MG63 (cell line): ENCODE data around the gene ELP5. TPM values are rescaled to one million over a fixed set of nuclear protein-coding genes. Genes with fewer than 3 reads are reported as not detected.
A peak's percentile ranks its signal among the peaks of the same experiment; 100 is the strongest.

ENCODE experiments used
- DNase-seq: peaks from one replicate; pipeline ENCODE4 v3.0.0-alpha.2; 2020
- H3K27me3 ChIP-seq: fragments of 250-450 bp; sonication (Bioruptor Pico); 2 replicates; pipeline ENCODE4 v1.5.1; 2020; ENCODE audit warnings: mild to moderate bottlenecking, moderate library complexity
- H3K36me3 ChIP-seq: fragments of 250-450 bp; sonication (Bioruptor Pico); 2 replicates; pipeline ENCODE4 v1.5.1; 2020; ENCODE audit warnings: mild to moderate bottlenecking, moderate library complexity
- H3K4me3 ChIP-seq: fragments of 250-450 bp; sonication (Bioruptor Pico); 2 replicates; pipeline ENCODE4 v1.5.1; 2020; ENCODE audit warnings: mild to moderate bottlenecking, moderate library complexity
- H3K9me3 ChIP-seq: fragments of 250-450 bp; sonication (Bioruptor Pico); 2 replicates; pipeline ENCODE4 v1.5.1; 2020; ENCODE audit warnings: mild to moderate bottlenecking, moderate library complexity
- total RNA-seq: library from RNA; depleted of rRNA; stranded (reverse); fragments of >200 nt; shearing (Covaris generic); gene quantifications from 2 replicates; pipeline ENCODE4 v1.2.3, GENCODE V29; 2014; ENCODE audit warnings: low replicate concordance

ELP5 gene
- total RNA-seq, 1 experiment from 2014 or later = 36.4 TPM

- no peaks in the 10 kb centered on the region for H3K9me3 ChIP-seq
- no peak for DNase-seq
- peak overlapping the region; percentile 50 for H3K4me3 ChIP-seq
- H3K36me3 ChIP-seq = peaks cover 14% of the 10 kb centered on the region
- H3K27me3 ChIP-seq = no peaks in the 10 kb centered on the region
These were observed 35.5 kb upstream of the ELP5 start for GRCh38 chr17:7216242-7217112.

GRCh38 chr17:7217113-7217987 is 34.7 kb upstream of the ELP5 start:
- Histone ChIP-seq H3K27me3 (no peaks in the 10 kb centered on the region), H3K4me3 (peak overlapping the region; percentile 50), H3K9me3 (no peaks in the 10 kb centered on the region), H3K36me3 (peaks cover 21% of the 10 kb centered on the region)
- peak; percentile 67 for DNase-seq

DNA sequence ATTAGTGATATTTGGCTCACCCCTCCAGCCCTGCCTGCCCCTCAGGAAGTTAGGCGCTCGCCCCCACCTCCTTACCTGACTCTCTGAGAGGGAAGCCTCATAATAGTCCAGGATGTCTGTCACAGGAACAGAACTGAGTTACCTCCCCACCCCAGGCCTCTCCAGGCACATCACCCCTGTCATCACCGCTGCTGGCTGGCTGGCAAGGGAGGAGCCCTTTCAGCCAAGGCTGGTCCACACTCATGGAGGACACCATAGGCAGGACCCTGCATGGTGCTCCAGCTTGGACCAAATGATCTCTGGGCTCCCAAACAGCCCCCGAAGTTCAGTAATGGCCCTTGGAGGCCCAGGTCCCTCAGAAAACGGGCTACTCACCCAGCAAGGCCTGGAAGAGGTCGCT is 33.8 kb upstream of the ELP5 start:
- Histone ChIP-seq H3K36me3 (peaks cover 27% of the 10 kb centered on the region), H3K4me3 (no peak overlapping the region), H3K9me3 (no peaks in the 10 kb centered on the region), H3K27me3 (no peaks in the 10 kb centered on the region)
- no peak for DNase-seq

- Histone ChIP-seq H3K9me3 (no peaks in the 10 kb centered on the region), H3K4me3 (no peak overlapping the region), H3K36me3 (peaks cover 33% of the 10 kb centered on the region), H3K27me3 (no peaks in the 10 kb centered on the region)
- no peak for DNase-seq
These were observed 33.3 kb upstream of the ELP5 start for GRCh38 chr17:7218758-7219157.

- Histone ChIP-seq H3K36me3 (peaks cover 38% of the 10 kb centered on the region), H3K4me3 (peak overlapping the region; percentile 75), H3K9me3 (no peaks in the 10 kb centered on the region), H3K27me3 (no peaks in the 10 kb centered on the region)
- DNase-seq = no peak
These were observed 32.7 kb upstream of the ELP5 start for GRCh38 chr17:7219229-7219811.

- H3K36me3 ChIP-seq = peaks cover 42% of the 10 kb centered on the region
- no peaks in the 10 kb centered on the region for H3K9me3 ChIP-seq
- DNase-seq = peak; percentile 92
- H3K4me3 ChIP-seq = peak within 1 kb of the TSS; percentile 75
- H3K27me3 ChIP-seq = no peaks in the 10 kb centered on the region
These were observed 32.0 kb upstream of the ELP5 start, which contains the start of the genes ACADVL and DLG4 for GRCh38 chr17:7219812-7220592. Gene ACADVL, plus strand, starts transcription at chr17:7219938. Its CDS starts 47 bp downstream, at chr17:7219985. Gene DLG4, minus strand, starts transcription at chr17:7219836.

GRCh38 chr17:7220593-7221277 is 31.3 kb upstream of the ELP5 start:
- Histone ChIP-seq H3K36me3 (peaks cover 48% of the 10 kb centered on the region), H3K9me3 (no peaks in the 10 kb centered on the region), H3K4me3 (peak overlapping the region; percentile 75), H3K27me3 (no peaks in the 10 kb centered on the region)
- peak; percentile 58 for DNase-seq

GRCh38 chr17:7221278-7222092 is 30.5 kb upstream of the ELP5 start:
- Histone ChIP-seq H3K36me3 (peaks cover 48% of the 10 kb centered on the region), H3K9me3 (no peaks in the 10 kb centered on the region), H3K27me3 (no peaks in the 10 kb centered on the region), H3K4me3 (peak overlapping the region; percentile 75; the same call in 1 of the 2 replicates)
- no peak for DNase-seq

DNA sequence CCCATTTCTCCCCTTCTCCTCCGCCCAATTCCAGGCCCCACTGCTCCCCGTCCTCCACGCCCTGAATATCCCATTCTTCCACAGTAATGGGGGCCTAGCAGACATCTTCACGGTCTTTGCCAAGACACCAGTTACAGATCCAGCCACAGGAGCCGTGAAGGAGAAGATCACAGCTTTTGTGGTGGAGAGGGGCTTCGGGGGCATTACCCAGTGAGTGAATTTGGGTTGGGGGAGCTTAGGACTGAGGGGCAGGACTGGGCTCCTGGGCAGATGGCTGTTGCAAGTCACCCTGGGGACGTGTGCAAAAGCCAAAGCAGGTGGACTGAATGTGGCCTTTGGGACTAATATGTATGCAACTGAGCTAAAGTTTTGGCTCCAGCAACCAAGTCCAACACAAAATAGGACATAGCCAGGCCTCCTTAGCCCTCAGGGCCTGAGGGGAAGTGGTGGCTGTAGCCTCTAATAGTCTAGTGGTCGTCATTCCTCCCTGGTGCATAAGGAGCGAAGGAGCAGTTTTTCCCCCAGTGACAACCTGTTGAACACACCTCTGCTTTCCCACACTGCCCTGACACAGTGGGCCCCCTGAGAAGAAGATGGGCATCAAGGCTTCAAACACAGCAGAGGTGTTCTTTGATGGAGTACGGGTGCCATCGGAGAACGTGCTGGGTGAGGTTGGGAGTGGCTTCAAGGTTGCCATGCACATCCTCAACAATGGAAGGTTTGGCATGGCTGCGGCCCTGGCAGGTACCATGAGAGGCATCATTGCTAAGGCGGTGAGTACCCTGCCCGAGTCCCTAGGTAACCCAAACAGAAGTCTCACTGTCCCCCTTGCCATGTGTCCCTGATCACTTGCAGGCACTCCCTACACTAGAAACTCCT is 29.7 kb upstream of the ELP5 start:
- DNase-seq = no peak
- Histone ChIP-seq H3K36me3 (peaks cover 48% of the 10 kb centered on the region), H3K9me3 (no peaks in the 10 kb centered on the region), H3K27me3 (no peaks in the 10 kb centered on the region), H3K4me3 (no peak overlapping the region)

- Histone ChIP-seq H3K4me3 (no peak overlapping the region), H3K9me3 (no peaks in the 10 kb centered on the region), H3K36me3 (peaks cover 48% of the 10 kb centered on the region), H3K27me3 (no peaks in the 10 kb centered on the region)
- no peak for DNase-seq
These were observed 29.1 kb upstream of the ELP5 start for GRCh38 chr17:7222972-7223292.

DNA sequence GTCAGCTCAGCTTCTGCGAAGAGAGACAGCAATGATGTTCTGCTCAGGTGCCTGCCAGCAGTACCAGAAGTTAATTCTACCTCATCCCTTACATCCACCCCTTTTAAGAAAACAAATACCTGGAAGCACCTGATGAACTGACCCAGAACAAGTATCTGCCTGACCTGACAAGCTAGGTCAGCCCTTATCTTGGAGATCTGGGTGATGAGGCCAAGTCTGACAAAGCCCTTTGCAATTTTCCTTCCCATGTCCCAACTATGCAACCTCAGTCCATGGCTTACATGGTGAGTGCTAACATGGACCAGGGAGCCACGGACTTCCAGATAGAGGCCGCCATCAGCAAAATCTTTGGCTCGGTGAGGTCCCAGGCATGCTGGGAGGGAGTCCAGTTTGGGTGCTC is 28.6 kb upstream of the ELP5 start:
- no peak overlapping the region for H3K4me3 ChIP-seq
- peaks cover 48% of the 10 kb centered on the region for H3K36me3 ChIP-seq
- H3K27me3 ChIP-seq = no peaks in the 10 kb centered on the region
- DNase-seq = no peak
- H3K9me3 ChIP-seq = no peaks in the 10 kb centered on the region

- DNase-seq = no peak
- Histone ChIP-seq H3K27me3 (no peaks in the 10 kb centered on the region), H3K36me3 (peaks cover 48% of the 10 kb centered on the region), H3K4me3 (no peak overlapping the region), H3K9me3 (no peaks in the 10 kb centered on the region)
These were observed 27.9 kb upstream of the ELP5 start for GRCh38 chr17:7224110-7224509.

- Histone ChIP-seq H3K9me3 (no peaks in the 10 kb centered on the region), H3K36me3 (peaks cover 48% of the 10 kb centered on the region), H3K27me3 (no peaks in the 10 kb centered on the region), H3K4me3 (no peak overlapping the region)
- DNase-seq = peak; percentile 29
These were observed 27.3 kb upstream of the ELP5 start for GRCh38 chr17:7224661-7225111.

DNA sequence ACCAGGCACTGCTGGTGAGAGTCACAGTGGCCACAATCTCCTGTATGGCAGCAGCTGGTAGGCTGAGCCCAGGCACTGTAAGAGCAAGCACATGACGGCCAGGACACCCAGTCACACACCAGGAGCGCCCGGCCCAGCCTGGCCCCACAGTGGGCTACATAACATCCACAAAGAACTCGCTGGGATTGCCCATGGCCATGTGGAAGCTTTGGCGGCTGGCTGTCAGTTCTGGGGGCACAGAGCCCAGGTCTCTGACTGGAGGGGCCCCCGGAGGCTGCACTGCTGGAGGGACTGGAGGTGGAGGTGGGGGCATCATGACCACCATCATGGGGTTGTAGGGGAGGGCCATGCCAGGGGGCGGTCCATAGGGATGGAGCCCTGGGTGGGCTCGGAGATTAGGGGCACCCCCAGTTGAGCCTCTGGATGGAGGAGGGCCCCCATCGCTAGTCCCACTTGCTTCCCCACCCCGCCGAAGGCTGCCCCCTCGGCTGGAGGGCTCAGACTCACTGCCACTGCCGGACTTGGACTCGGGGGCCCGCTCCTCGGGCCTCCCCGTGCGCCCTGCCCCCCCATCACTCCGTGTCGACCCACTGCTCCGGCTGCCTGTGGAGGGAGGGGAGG is 26.2 kb upstream of the ELP5 start:
- Histone ChIP-seq H3K27me3 (no peaks in the 10 kb centered on the region), H3K9me3 (no peaks in the 10 kb centered on the region), H3K36me3 (peaks cover 41% of the 10 kb centered on the region), H3K4me3 (no peak overlapping the region)
- no peak for DNase-seq
